ENCODE results near the gene SYNDIG1.
"Not testable (repeated sequence)": the region's sequence is repeated elsewhere in the genome, so short reads cannot be mapped to it uniquely, and the experiment has no call there.

SYNDIG1 gene

DNA sequence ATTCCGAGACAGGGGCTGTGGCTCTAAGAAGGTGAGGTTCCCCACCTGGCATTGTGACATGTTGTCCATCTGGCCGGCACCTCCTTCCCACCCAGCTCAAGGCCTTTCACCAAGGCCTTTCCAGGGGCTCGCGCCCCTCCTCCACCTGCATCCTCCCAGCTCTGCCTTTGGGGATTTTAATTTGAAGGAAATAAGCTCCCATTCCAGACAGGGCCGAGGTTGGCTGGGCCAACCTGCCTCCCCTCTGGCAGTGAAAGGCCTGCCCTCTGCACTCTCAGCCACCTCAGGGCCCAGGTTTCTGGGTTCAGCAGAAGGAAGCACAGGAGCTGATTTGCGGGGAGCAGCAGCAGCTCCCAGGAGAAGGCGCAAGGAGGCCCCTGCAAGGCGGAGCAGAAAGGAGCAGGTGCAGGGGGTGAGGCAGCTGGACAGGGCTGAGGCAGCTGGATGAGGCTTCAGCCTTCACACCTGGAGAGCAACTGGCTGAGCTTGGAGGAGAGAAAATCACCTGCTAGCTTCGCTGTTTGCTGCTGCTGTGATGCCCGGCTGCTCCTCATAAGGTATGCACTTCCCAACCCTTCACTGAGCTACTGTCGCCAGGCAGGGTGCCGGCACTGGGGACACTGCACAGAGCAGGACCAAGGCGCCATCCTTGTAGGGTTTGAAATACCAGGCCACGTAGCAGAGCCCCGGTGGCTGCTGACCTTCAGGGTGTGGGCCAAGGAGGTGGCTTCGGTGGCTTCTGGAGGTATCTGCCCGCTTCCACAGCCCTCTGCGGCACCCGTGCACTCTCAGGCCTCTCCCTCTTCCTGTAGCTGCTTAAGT, 147.0 kb downstream of the SYNDIG1 start:
- no peak for FAIRE-seq

DNA sequence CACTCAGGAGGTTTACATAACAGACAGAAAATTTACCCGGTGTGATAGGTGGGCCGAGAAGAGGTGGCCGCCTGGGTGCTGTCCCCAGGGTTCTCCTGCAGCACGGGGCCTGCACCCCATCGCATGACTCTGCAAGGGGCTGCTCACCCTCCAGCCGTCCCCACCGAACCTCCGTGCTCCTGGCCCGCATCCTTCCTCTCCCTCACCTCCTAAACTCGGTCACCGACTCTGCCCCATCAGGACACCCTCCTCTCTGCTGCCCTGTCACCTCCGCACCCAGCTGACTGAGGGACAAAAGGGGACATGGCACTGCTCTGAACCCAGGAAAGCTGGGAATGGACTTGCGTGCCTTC, 147.6 kb downstream of the SYNDIG1 start:
- no peak for FAIRE-seq

DNA sequence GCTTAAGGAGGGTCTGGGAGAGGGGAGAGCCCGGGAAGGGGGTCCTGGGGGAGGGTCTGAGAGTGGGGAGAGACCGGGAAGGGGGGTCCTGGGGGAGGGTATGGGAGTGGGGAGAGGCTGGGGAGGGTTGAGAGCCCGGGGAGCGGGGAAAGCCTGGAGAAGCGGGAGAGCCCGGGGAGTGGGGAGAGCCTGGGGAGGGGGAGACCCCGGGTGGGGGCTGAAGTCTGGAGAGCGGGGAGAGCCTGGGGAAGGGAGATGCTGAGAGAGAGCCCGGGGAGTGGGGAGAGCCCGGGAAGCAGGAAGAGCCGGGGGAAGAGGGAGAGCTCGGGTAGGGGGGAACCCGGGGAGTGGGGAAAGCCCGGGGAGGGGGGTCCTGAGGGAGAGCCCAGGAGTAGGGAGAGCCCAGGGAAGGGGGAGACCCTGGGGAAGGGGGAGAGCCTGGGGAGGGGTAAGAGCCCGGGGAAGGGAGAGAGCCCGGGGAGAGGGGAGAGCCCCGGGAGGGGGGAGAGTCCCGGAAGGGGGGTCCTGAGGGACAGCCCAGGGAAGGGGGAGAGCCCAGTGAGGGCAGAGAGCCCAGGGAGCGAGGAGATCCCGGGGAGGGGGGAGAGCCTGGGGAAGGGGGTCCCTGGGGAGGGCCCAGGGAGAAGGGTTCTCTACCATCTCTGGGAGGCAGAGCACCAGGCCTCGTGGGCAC, 148.5 kb downstream of the SYNDIG1 start:
- no peak for FAIRE-seq

DNA sequence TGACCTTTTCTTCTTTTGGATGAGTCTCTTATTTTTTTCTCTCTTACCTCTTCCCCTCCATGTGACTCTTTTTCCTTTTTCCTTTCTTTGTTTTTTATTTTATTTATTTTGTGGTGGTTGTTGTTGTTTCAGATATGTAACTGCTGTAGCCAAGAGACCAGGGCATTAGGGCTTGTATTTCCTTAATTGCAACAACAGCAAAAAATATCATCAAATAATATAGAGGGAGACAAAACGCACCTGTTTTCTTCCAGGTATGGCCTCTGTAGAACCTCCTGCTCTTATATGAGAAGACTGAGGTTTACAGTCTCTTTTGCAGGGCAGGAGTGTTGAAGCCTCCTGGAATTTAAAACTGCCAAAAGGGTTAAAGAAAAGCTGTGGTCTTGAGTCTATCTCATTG, 149.3 kb downstream of the SYNDIG1 start:
- no peak for FAIRE-seq

DNA sequence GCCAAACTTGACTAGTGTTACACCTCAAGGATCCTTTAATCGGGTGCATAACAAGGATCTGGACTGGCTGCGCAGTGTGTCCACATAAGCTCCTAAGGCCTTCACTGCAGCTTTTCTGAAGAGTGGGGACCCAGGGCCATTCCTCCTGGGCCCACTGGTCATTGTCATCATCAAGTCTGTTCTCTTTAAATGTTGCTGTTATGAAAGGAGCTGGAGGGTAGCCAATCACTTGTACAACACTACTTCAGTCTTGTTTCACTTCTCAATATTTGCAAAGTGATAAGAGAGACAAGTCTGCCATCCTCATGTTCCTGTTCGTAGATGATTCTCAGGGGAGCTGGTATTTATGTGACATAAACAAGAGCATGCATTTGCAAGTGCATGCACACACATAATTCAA, 149.8 kb downstream of the SYNDIG1 start:
- no peak for FAIRE-seq

DNA sequence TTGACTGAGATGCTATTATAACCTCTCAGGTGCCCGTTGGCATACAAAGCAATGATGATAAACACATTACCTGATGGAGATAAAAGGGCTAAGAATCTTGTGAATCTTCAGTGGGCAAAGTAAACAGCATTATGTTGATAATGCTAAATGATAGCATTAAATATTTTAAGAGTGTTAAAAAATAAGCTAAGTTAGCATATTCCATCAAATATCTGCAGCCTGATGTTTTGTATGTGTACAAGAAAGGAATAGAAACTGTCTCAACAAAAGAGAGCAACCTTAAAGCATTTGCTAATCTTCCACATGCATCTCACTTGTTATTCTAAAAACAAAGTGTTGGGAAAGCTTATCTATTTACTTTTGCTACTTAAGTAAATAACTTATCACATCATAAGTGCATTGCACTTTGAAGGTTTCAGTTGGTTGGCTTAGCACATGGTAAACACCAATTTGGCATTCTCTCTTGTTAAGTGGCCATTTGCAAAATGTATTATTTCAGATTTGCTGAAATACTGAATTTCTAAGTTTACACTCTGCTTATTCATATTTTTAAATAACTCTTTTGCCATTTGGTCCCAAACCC, 151.6 kb downstream of the SYNDIG1 start:
- FAIRE-seq, result no peak

DNA sequence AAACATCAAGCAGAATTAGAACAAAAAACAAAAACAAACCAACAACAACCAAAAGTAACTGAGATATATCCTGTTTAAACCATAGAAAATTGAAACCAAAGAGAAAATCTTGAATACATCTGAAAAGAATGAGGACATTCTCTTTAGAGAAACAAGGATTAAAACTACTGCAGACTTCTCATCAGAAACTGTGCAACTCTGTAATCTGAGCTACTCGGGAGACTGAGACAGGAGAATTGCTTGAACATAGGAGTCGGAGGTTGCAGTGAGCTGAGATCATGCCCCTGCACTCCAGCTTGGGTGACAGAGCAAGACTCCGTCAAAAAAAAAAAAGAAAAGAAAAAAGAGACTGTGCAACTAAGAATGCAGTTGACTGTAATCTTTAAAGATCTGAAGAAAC, 153.4 kb downstream of the SYNDIG1 start:
- FAIRE-seq, result no peak

DNA sequence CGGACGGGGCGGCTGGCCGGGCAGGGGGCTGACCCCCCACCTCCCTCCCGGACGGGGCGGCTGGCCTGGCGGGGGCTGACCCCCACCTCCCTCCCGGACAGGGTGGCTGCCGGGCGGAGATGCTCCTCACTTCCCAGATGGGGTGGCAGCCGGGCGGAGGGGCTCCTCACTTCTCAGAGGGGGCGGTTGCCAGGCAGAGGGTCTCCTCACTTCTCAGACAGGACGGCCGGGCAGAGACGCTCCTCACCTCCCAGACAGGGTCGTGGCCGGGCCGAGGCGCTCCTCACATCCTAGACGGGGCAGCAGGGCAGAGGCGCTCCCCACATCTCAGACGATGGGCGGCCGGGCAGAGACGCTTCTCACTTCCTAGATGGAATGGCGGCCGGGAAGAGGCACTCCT, 156.7 kb downstream of the SYNDIG1 start:
- FAIRE-seq, result not testable (repeated sequence)

DNA sequence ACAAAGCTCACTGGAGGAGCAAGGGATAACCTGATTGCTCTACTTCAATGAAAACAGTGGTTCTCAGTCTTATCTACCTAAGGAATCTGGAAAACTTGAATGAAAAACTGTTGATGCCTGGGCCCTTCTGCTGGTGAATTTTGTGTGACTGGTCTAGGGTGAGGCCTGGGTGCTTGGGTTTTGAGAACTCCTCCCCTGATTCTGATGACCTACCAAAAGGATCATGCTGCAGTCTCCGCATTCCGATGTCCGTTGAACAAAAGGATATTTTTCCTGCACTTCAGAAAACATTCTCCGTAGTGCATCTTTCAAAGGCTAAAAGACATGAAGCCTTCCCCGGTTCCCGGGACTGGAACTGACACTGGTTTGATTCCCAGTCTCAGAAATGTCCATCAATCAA, 157.9 kb downstream of the SYNDIG1 start:
- FAIRE-seq, result no peak

DNA sequence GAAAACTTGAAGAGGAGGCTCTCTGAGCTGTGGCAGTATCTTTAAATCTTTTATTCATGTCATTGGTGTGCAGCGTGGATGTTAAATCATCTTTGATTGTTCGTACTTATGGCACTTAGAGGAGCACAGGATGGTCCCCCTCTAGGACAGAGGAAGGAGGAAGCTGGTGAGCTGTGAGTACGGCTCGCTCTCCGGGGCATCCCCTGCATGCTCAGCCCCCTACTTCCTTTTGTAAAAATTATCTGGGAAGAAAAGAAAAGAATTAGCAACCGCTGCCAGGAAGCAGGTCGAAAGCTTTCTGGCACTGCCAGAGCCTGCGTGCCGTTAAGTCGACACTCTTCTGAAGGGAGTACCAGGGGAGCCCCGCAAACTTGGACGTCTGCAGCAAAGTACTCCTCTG, 158.5 kb downstream of the SYNDIG1 start:
- FAIRE-seq, result no peak

DNA sequence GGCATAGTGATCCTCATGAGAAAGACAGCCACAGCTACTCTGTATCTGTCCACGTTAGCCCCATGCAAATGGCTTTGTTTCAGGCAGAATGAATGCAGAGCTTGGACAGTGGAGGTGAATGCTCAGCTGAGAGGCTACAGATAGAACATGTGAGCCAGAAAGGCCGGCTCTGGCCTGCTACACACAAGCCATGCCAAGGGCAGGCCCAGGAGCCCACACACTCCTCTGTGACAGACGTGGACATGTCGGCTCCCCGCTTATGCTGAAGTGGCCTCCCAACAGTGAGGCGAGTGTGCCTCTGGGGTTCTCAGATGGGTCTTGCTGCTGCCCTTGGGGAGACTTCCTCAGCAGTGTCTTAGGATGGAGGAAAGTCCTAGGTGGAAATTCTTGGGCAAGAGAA, 159.6 kb downstream of the SYNDIG1 start:
- FAIRE-seq, result no peak

DNA sequence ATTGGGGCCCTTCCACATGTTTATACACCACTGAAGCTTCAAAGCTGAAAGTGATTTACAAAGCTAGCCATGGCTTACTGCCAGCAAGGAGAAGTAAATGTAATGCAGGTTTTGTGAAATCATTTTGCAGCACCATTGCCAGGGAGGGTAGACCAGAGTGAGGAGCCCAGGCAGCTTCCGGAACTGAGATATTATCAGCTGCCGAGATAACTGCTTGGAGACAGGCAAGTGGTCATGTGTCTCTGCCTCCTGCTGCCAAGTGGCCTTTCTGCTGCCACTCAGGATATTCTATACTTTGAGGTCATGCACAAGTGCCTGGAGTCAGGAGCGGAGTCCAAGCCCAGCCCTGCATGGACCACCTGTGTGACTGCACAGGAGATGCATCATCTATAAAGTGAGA, 160.2 kb downstream of the SYNDIG1 start:
- no peak for FAIRE-seq

DNA sequence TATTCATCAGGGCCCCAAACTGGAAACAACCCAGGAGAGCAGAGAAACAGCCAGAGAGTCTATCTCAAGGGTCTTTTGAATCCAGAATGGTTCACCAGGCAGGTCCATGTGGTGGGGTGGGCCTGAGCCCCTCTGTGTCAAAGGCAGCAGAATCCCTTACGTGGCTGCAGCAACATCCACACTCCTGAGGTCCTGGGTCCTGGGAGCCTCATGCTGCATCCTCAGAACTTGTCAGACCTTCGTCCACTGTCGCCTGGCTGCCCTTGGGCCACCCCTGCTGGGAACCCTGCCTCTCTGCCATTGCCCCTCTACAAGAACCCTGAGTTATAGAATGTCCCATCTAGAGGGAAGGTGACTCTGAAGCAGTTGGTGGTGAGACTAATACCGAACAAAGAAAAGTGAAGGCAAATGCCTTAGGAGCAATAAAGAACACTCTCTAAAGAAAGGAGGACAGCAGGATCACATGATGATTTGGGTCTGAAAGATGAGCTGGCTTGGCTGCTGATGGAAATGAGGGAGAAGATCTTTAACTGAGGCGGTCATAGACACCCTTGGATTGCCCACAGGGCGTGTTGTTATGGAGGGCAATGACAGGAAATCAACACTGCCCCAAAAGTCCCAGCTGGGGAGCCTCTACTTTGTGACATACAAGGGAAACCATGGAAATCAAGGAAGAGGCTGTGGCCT, 161.2 kb downstream of the SYNDIG1 start:
- FAIRE-seq, result no peak

DNA sequence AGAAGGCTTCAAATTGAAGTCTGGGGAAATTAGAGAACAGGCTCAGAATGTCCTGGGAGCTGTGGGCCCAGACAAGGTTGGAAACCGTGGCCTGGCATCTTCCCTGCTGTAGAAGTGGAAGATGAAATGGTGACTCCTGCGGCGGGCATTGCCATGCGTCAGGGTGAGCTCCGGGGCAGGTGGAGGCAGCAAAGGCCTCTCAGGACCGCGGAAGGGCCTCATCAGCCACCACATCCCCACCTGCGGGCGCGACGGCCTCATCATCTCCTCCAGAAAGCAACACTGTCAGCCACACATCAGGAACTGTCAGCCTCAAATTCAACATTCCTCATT, 161.7 kb downstream of the SYNDIG1 start:
- no peak for FAIRE-seq

DNA sequence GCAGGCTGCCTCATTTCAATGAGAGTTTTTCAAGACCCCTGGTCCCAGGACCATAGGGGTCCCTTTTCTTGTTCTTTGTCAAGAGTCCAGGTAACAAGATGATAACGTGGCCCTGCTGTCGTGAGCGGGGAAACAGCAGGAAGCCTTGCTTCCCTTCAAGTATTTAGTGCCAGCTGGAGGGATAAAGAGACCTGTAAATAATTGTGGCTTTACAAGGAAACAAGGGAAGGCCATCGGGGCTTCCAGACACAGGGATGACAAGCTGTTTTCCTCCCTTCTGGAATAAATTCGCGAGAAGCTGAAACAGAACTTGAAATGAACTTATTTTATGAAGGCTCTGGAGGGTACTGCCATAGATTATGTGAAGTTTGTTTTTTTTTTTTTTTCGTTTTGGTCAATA, 163.2 kb downstream of the SYNDIG1 start:
- no peak for FAIRE-seq

DNA sequence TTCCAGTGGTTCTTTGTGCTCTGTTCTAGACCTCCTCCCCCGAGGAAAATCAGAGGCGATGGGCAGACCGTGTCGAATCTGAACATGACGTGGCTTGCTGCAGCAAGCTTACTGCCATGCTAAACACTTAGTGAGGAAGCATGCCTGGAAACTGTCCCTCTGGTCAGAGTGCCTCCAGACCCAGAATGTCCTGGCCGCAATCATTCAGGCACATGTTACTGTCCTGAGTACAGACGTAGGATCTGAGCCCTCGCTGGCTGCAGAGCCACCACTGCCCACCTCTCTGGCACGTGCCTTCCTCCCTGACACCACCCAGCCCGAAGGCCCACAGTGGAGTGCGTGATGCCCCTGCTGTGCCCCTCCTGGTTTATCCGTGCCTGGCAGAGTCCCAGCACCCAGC, 163.6 kb downstream of the SYNDIG1 start:
- FAIRE-seq, result no peak

DNA sequence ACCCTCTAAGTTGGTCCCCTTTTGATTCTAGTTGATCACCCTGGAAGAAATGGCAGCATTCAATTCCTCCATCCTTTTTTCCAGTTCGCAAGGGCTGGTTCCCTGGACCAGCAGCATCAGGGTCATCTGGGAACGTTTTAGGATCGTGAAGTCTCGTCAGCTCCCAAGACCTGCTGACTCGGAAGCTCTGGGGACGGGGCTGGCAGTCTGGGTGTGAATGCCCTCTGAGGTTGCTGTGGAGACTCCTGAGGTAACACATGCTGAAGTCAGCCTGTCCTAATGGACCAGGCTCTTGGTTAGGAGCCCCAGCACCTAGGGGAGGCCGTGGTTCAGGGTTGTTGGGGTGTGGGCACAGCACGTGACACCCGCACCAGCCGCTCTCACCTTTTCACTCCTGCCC, 164.1 kb downstream of the SYNDIG1 start:
- FAIRE-seq, result no peak

DNA sequence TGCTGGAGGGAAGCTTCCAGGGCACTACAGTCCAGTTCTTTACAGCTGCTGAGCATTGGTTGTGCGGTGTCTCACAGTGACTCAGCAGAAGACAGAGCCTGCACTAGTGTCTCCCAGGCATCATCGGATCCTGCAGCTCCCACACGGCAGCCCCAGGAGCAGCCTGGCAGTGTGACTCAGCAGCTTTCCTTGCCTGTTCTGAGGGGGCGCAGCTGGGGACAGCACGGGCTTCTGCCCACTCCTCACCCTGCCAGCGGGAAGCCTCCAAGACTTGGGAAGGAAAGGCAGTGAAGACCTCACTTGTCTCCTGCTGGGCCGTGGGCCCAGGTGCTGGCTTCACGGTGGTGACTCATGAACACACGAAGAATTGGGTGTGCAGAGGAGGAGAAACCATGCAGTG, 165.4 kb downstream of the SYNDIG1 start:
- no peak for FAIRE-seq

DNA sequence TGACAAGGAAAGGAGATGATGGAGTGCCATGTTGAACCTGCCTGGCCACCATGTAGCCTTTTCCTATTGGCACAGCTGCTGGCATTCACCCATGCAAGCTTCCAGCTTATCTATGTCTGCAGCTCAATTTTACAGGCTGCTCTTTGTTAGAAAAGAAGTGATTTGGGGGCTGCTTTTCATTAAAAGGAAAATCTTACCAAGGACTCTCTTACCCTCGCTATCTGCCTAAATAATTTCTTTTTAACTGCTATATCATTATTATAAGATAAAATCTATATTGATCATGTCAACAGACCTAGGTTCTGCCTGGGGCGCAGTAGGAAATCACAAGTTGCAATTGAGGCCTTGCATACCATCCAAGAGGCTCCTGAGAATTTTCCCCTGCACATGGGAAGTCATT, 167.2 kb downstream of the SYNDIG1 start:
- FAIRE-seq, result no peak

DNA sequence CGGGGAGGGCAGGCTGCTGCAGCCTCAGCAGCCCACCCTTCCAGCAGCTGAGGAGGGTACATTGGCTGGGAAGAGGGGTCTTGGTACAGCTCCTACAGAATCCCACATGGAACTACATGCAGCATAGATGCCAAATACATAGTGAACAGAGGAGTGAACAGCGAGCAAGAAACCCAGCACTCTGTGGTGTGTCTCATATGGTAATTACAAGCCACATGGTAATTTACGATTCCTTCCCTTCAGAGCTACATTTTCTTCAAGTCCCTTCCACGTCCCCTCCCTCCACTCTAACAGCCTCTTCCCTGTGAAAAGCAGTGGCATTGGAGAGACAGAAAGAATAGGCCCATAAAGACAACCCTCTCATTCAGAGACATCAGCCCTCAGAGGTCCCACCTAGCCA, 167.7 kb downstream of the SYNDIG1 start:
- FAIRE-seq, result no peak

DNA sequence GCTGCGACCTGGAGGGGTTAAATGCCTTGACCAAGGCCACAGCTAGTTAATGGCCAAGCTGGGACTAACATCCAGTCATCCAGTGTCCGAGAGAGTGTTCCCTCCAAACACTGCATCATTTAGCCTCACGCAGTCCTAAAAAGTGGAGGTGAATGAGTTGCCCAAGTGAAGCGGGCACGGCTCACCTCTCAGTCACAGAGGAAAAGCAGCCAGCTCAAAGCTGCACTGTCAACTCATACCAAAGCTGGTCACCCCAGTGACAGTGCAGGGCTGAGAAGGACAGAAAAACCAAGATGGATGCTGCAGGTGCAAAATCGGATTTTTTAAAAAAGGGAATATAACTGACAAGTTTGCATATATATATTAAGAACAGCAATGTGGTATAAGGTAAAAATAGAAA, 168.5 kb downstream of the SYNDIG1 start:
- FAIRE-seq, result no peak

DNA sequence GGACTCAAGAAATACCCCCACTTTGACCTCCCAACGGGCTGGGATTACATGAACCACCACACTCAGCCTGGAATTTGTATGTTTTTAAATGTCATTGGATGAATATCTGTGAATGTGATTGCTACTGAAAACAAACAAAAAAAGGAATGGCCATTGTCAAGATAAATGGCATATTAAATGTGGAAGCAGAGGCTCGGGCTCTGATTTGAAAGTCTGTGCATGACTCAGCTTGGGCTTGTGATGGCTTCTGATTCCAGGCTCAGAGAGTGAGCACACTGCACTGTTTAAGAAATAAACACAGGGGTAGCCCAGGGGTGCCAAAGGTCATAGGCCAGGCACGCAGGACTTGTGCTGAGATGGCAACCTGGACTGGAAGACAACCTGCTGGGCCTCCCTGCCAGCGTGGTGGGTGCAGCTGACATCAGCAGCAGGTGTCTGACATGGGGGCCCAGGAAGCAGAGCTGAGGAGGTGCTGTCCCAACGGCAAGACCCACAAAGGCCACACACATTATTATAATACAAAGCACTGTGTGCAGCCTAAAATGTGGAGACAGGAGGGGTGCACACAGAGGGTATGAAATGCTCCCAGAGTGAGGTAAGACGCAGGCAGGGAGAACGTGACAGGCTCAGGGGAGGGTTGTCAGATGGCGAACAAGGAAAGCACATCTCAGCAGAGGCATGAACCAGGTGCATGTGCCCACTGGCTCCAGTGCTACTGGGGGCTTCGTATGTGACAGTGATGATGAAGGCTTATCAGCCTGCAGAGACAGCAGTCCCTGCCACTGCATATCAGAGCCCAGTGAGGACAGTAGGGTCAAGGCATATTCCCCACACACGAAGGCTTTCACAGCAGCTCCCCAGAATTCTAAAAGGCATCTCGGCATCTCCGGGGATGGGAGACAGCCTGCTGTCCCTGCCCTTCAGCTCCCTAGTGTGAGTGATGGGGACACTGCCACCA, 169.4 kb downstream of the SYNDIG1 start:
- FAIRE-seq, result no peak

DNA sequence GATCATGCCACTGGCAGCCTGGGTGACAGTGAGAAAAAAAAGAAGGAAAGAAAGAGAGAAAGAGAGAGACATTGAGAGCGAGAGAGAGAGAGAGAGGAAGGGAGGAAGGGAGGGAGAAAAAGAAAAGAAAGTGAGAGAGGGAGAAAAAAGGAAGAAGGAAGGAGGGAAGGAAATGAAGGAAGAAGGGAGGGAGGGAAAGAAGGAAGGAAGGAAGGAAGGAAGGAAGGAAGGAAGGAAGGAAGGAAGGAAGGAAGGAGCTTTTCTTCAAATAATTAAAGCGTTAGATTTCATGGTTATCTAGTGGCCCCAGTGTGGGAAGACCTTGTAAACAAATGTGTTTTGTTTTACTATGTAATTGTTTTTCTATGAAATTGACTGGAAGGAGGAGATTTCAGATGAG, 170.8 kb downstream of the SYNDIG1 start:
- no peak for FAIRE-seq

All from G401.6 (cell line).